22Rv1 (cell line): ENCODE measurements around the gene SMAD3.

ENCODE experiments used
- H3K27ac ChIP-seq: fragments of 450-650 bp; 2 replicates; pipeline ENCODE4 v1.5.1; 2017
- CTCF ChIP-seq: fragments of 450-650 bp; IDR thresholded peaks from 2 replicates; pipeline ENCODE4 v1.5.1; 2017; ENCODE audit warnings: mild to moderate bottlenecking
- ZFX ChIP-seq: fragments of 450-650 bp; IDR thresholded peaks from 2 replicates; pipeline ENCODE4 v1.6.1; 2017; ENCODE audit warnings: antibody characterized with exemption, borderline replicate concordance

The SMAD3 gene

DNA sequence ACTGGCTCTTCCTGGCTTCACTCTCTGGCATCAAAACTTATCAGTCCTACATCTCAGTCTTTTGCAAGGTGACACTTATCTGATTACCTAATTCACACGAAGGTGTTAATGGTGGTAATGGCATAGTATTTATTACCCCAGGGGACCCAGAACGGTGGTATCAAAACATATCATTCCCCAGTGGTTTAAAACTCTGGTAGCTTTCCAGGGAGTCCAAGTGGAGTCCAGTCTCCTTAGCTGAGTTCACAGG lies 41.3 kb downstream of the SMAD3 start:
- H3K27ac ChIP-seq = peak overlapping the region; percentile 27; the same call in 1 of the 2 replicates
- TF ChIP-seq CTCF (no peak), ZFX (no peak)

DNA sequence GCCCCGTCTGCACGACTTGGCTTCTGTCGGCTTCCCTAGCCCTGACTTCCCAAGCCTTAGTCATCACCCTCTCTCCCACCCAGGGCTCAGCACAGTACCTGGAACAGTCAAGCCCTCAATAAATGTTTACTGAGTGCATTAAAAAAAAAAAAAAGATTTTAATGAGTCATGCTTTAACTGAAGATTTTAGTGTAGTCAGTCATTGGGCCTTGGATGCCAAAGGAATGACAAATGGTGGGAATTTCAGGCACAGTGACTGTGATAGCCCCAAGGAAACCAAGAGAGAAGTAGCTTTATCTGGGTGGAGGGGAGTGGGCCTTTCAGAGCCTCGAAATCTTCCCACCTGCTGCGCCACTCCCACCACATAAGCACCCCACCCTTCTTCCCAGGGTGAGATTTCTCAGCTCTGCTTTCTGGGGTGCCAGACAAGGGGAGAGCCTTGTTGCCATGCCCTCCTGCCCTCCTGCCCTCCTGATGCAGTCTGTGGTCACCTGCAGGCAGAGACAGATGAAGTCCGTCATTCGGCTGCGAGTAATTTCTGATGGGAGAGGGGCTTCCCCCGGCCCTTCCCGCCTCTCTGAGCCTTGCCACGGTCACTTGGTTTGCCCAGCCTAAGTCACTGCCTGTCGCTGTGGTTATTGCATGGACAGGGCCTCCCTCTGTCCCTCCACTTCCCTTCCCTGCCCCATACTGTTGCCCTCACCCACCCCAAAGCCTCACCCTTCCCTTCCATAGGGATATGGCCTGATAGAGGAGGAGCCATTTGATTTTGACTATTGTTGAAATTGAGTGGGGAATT lies 41.8 kb downstream of the SMAD3 start:
- TF ChIP-seq ZFX = no peak
- no peak for TF ChIP-seq CTCF
- peak overlapping the region; percentile 27; the same call in 1 of the 2 replicates for H3K27ac ChIP-seq

DNA sequence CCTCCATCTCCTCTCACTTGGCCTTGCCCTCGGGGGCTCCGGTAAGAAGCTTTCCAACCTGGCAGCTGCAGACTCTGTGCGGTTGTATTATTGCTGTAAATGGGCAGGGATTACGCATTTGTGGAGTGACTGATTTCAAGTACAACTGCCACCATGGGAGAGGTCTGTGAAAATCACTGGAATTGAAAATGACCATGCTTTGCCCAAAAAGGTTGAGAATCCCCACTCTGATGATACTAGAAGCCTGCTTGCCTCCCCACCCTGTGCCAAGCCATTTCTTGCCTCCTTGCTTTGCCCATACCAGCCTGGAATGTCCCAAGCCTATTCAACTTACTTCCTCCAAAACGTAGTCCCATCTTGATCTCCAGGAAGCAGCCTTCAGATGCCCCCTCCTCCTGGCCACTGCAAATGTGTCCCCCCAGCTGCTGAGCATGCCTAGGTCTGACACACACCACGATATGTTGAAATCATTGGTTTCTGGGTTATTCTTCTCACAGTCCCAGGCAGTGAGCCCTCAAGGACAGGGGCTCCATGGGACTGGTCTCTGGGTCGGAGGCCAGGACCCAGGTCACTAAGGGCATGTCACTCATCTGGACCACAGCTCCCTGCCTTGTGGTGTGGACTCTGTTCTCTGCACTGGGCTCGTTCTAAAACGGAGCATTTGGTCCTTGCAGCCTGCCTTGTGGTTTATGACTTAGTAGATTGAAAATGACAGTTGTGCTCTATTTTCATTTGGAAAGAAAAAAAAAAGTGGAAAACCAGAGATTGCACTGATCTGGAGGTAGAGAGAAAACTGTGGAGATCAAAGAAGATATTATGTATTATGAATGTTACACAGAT lies 42.9 kb downstream of the SMAD3 start:
- H3K27ac ChIP-seq = no peak overlapping the region
- no peak for TF ChIP-seq ZFX
- TF ChIP-seq CTCF = no peak

DNA sequence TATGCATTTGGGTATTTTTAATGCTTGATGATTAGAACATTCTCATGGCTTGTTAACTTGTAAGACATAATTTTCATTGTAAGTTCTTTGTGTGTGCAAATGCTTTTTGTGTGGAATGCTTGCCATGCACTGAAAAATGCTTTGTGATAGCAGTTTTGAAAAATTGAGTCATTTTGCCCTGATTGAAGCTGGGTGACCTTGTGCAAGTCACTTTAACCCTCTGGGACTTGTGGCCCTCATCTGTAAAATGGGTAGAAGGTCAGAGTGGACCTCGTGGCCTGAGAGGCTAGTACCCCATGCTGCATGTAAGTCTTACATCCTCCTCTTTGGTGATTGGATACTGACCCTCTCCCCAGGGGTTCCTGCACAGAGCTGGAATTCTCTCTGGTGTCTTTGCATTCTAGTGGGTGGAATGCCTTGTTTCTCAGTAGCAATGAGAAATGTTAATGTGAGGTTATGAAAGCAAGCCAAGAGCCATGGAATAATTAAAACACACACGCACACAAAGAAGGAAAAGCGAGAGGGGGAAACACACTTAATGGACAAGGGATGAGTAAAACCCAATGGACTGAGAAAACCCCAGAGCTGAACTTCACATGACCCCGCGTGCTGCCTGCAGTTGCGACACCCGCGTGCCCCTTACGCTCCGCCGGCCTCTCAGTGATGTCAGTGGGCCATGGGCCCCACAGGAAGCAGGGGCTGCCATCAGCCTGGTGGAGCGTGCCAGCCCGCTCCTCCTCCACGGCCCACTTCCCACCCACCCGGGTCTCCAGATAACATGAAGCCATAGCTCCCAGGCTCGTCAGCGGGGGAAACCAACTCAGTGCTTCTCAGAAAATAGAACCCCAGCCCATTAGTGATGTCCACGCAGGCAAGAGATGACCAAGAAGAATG lies 44.0 kb downstream of the SMAD3 start:
- TF ChIP-seq ZFX (no peak), CTCF (no peak)
- H3K27ac ChIP-seq = no peak overlapping the region

- no peak overlapping the region for H3K27ac ChIP-seq
- TF ChIP-seq ZFX = no peak
- TF ChIP-seq CTCF = no peak
Measured at GRCh38 chr15:67110361-67110781, 45.0 kb downstream of the SMAD3 start.

GRCh38 chr15:67110958-67111864 lies 45.8 kb downstream of the SMAD3 start:
- TF ChIP-seq CTCF = no peak
- TF ChIP-seq ZFX = no peak
- no peak overlapping the region for H3K27ac ChIP-seq
